Measurements from ENCODE around the gene SLC16A13. TPM values are rescaled to one million over a fixed set of nuclear protein-coding genes. Genes with fewer than 3 reads are reported as not detected.

Gene SLC16A13
- total RNA-seq, 1 experiment from 2014 or later: 11.7 TPM

DNA sequence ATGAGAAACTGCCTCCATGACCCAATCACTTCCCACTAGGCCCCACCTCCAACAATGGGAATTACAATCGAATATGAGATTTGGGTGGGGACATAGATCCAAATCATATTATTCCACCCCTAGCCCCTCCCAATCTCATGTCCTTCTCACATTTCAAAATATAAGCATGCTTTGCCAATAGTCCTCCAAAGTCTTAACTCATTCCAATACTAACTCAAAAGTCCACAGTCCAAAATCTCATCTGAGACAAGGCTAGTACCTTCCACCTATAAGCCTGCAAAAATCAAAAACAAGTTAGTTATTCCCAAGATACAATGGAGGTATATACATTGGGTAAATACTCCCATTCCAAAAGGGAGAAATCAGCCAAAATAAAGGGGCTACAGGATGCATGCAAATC lies 31.4 kb downstream of the SLC16A13 start:
- H3K27ac ChIP-seq (ENCODE audit: low read depth, low read length, poor library complexity, severe bottlenecking): no peak overlapping the region
- H3K9me3 ChIP-seq (ENCODE audit: low read depth, low read length, poor library complexity, severe bottlenecking): peaks cover 6% of the 10 kb centered on the region
- BruUV-seq (replicated peaks): no TSS peak
- intact Hi-C loops (cut with micrococcal nuclease; ENCODE audit: unreplicated experiment): no loop called here
- H3K36me3 ChIP-seq (ENCODE audit: insufficient read depth, low read length, poor library complexity, severe bottlenecking): no peaks in the 10 kb centered on the region
- no peak overlapping the region for H3K4me3 ChIP-seq (ENCODE audit: low read depth, low read length, poor library complexity, severe bottlenecking)
- no peaks in the 10 kb centered on the region for H3K27me3 ChIP-seq (replicated peaks; ENCODE audit: insufficient read depth, low read depth, low read length, poor library complexity)
- no peak for TF ChIP-seq EZH2 (IDR thresholded peaks at IDR 0.05; ENCODE audit: borderline replicate concordance, low read depth, low read length, poor library complexity, severe bottlenecking)
- TF ChIP-seq, protein P1, sequence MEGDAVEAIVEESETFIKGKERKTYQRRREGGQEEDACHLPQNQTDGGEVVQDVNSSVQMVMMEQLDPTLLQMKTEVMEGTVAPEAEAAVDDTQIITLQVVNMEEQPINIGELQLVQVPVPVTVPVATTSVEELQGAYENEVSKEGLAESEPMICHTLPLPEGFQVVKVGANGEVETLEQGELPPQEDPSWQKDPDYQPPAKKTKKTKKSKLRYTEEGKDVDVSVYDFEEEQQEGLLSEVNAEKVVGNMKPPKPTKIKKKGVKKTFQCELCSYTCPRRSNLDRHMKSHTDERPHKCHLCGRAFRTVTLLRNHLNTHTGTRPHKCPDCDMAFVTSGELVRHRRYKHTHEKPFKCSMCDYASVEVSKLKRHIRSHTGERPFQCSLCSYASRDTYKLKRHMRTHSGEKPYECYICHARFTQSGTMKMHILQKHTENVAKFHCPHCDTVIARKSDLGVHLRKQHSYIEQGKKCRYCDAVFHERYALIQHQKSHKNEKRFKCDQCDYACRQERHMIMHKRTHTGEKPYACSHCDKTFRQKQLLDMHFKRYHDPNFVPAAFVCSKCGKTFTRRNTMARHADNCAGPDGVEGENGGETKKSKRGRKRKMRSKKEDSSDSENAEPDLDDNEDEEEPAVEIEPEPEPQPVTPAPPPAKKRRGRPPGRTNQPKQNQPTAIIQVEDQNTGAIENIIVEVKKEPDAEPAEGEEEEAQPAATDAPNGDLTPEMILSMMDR (conservative IDR thresholded peaks at IDR 0.05; ENCODE audit: low read depth, low read length): no peak
- POLR2A ChIA-PET (ENCODE audit: low non-redundant PET): no interaction called here
- CTCF ChIA-PET: no interaction called here
- H3K4me1 ChIP-seq (ENCODE audit: insufficient read depth, low read length, poor library complexity, severe bottlenecking): no peaks in the 10 kb centered on the region
- DNase-seq (ENCODE audit: low spot score): no peak

DNA sequence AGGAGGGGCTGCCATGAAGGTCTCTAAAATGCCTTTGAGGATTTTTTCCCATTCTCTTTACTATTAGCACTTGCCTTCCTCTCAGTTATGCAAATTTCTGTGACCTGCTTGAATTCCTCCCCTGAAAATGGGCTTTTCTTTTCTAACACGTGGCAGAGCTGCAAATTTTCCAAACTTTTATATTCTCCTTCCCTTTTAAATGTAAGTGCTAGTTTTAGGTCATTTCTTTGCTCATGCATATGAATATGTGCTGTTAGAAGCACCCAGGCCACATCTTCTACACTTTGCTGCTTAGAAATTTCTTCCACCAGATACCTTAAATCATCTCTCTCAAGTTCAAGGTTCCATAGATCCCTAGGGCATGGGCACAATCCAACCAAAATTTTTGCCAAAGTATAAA lies 32.5 kb downstream of the SLC16A13 start:
- H3K9me3 ChIP-seq (ENCODE audit: low read depth, low read length, poor library complexity, severe bottlenecking): peaks cover 6% of the 10 kb centered on the region
- H3K27me3 ChIP-seq (replicated peaks; ENCODE audit: insufficient read depth, low read depth, low read length, poor library complexity): no peaks in the 10 kb centered on the region
- no TSS peak for BruUV-seq (replicated peaks)
- H3K36me3 ChIP-seq (ENCODE audit: insufficient read depth, low read length, poor library complexity, severe bottlenecking): no peaks in the 10 kb centered on the region
- no peak for TF ChIP-seq EZH2 (IDR thresholded peaks at IDR 0.05; ENCODE audit: borderline replicate concordance, low read depth, low read length, poor library complexity, severe bottlenecking)
- TF ChIP-seq, protein P1 (conservative IDR thresholded peaks at IDR 0.05; ENCODE audit: low read depth, low read length): no peak
- CTCF ChIA-PET: no interaction called here
- intact Hi-C loops (cut with micrococcal nuclease; ENCODE audit: unreplicated experiment): no loop called here
- no peak overlapping the region for H3K27ac ChIP-seq (ENCODE audit: low read depth, low read length, poor library complexity, severe bottlenecking)
- H3K4me1 ChIP-seq (ENCODE audit: insufficient read depth, low read length, poor library complexity, severe bottlenecking): no peaks in the 10 kb centered on the region
- POLR2A ChIA-PET (ENCODE audit: low non-redundant PET): no interaction called here
- no peak overlapping the region for H3K4me3 ChIP-seq (ENCODE audit: low read depth, low read length, poor library complexity, severe bottlenecking)
- DNase-seq (ENCODE audit: low spot score): no peak

DNA sequence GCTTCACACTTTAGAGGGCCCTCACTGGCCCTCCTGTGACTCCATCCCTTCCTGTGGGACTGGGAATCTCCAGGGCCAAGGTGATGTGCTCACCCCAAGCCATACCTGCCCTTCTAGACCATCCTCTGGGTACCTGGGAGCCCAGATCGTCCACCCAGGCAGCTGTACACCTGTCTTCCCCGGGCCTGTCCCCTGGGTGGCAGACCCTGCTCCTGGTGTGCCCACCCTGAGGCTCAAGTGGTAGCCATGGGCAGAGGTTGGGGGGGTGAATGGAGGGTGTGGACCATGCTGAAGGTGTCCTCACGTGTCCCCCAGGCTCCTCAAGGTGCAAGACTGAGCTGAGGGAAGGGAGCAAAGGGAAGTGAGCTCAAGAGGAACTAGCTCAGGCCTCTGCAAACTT lies 34.9 kb downstream of the SLC16A13 start:
- Histone ChIP-seq H3K4me1 (ENCODE audit: insufficient read depth, low read length, poor library complexity, severe bottlenecking) (no peaks in the 10 kb centered on the region), H3K27ac (ENCODE audit: low read depth, low read length, poor library complexity, severe bottlenecking) (no peak overlapping the region), H3K27me3 (replicated peaks; ENCODE audit: insufficient read depth, low read depth, low read length, poor library complexity) (no peaks in the 10 kb centered on the region), H3K4me3 (ENCODE audit: low read depth, low read length, poor library complexity, severe bottlenecking) (no peak overlapping the region), H3K9me3 (ENCODE audit: low read depth, low read length, poor library complexity, severe bottlenecking) (peaks cover 6% of the 10 kb centered on the region), H3K36me3 (ENCODE audit: insufficient read depth, low read length, poor library complexity, severe bottlenecking) (no peaks in the 10 kb centered on the region)
- BruUV-seq (replicated peaks): no TSS peak
- DNase-seq (ENCODE audit: low spot score): no peak
- ChIA-PET POLR2A (ENCODE audit: low non-redundant PET) (no interaction called here), CTCF (no interaction called here)
- TF ChIP-seq, protein P1 (conservative IDR thresholded peaks at IDR 0.05; ENCODE audit: low read depth, low read length): no peak
- no peak for TF ChIP-seq EZH2 (IDR thresholded peaks at IDR 0.05; ENCODE audit: borderline replicate concordance, low read depth, low read length, poor library complexity, severe bottlenecking)
- intact Hi-C loops (cut with micrococcal nuclease; ENCODE audit: unreplicated experiment): no loop called here
